Measurements from ENCODE around the gene TOMM22.
A peak's percentile ranks its signal among the peaks of the same experiment; 100 is the strongest.

TOMM22 gene

DNA sequence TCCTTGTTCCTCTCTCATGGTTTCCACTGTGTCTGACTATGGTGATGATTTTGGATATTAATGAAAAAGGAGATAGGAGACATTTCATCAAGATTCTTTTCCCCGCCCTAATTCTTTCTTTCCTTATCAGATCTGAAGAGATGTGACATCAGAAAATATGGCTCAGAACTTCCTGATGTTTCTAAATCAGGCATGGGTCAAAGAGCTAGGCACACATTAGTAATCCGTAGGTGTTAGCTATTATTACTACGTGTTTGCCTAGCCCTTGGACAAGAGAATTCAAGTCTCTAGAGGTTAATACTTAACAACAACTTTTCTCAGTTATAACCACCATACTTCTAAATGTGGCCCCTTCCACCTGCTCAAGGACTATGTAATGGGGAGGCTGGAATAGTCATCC lies 13.2 kb downstream of the TOMM22 start:
- no peak for DNase-seq (ENCODE audit: low read depth in 4 of 4, low spot score in 1 of 4)

DNA sequence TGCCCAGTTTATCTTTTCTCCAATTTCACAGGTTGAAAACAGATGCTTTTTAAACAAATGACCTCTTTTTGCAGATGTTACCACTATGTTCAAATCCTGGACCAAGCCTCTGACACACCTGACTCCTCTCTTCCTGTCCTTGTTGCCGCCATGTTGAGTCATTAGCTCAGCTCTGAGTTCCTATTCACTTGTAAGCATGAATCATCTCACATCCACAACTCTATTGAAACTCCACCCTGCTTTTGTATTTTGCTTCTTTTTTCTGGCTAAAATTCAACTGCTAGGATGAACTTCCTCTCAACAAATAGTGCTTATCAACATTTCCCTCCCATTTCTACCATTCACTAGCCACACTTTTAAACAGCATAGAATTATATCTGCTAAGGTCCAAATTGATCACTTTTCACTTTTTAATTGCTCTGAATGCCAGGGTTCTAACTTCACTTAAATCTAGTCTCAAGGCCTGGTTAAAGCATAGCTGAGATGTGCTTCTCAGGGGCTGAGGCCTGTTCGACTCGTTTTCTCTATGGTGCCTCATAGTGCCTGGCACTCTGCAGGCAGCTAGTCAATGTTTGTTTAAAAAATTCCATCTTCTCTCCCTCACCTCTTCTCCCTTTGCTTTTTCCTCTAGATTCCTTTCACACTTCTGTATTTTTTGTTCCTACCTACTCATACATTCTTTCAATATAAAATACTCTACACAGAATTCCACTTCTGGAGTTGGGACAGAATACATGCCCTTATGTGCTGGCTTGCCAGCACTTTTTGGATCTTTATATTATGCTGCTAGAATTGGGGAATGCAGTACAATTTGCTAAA lies 15.1 kb downstream of the TOMM22 start:
- DNase-seq (ENCODE audit: low read depth in 4 of 4, low spot score in 1 of 4) = peak in 2 of 4 experiments; percentile 18 to 41

DNA sequence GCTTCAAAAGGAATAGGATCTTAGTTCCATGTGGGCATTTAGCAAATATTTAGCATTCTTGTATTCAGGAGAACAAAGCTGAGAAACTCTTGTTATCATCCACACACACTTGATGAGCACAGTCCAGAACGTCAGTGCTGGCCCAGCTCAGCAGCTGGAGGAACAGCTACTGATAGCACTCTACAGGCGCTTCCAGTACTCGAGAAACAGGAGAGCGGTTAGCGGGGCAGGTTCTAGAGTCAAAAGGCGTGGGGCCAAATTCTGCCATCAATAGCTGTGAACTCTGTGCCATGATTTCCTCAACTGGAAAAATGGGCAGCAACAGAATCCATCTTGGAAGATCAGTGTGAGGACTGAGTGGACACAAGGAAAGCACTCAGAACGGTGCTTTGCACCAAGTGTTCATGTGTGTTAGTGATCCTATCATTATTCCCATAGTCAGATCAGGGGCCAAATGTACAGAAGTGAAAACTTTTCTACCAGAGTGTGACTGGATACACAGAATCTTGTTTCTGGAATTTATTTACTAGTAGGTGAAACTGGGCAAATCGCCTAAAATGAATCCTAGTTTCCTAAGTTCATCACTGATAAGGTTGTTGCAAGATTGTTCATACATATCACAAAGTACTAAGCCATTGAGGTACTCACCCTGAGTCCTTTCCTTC lies 15.8 kb downstream of the TOMM22 start:
- no peak for DNase-seq (ENCODE audit: low read depth in 4 of 4, low spot score in 1 of 4)

DNA sequence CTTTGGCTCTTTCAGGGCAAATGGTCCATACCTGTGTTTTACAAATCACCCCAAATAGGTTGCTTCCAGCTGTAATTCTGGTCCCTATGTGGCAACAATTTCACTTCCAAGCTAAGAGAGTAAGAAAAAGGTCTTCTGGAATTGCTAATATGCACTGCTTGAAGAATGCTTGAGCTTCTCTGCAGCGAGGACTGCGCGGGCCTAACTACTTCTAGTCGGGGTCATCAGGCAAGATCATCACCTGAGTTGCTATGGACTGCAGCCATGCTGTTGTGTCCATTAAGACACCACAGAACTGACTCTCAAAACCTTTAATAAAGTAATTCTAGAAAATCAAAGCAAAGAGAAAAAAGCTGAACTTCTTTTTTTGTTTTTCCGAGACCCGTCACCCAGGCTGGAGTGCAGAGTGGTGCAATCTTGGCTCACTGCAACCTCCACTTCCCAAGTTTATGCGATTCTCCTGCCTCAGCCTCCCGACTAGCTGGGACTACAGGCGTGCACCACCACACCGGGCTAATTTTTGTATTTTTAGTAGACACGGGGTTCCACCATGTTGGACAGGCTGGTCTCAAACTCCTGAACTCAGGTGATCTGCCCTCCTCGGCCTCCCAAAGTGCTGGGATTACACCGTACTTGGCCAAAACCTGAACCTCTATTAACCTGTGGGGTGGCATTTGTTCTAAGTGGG lies 16.8 kb downstream of the TOMM22 start:
- DNase-seq (ENCODE audit: low read depth in 4 of 4, low spot score in 1 of 4) = no peak

DNA sequence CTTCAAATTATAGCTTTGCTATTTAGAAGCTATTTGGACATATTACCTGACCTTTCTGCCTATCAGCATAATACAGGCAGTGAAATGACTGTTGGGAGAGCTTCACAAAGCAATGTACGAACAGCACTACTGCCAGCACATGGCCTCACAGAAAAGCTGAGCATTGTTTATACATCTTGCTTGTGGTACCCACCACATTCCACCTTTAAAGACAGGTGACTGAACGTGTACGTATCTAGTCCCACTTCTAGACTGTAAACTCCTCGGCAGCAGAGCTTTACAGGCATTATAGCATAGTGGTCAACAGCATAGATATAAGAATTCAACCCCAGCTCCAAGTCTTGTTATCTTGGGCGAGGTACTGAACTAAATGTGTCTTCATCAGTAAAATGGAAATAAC lies 17.4 kb downstream of the TOMM22 start:
- no peak for DNase-seq (ENCODE audit: low read depth in 4 of 4, low spot score in 1 of 4)

DNA sequence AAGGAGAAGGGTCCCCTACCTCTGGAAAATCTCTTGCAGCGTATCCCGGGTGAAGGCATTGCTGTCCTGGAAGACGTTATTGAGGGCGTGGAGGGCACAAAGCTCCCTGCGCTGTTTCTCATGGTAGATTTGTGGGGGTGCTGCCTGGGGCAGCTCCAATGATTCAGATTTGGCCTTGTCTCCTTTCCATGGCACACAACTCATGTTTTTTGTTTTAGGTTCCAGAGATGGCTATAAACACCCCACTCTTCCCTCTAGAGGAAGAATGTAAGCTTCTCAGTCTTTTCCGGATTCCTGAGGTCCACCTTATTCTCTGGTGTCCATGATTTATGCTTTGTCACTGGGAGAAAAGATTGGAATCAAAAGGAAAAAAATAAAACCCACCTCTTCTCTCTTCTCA lies 18.0 kb downstream of the TOMM22 start:
- DNase-seq (ENCODE audit: low read depth in 4 of 4, low spot score in 1 of 4) = no peak

DNA sequence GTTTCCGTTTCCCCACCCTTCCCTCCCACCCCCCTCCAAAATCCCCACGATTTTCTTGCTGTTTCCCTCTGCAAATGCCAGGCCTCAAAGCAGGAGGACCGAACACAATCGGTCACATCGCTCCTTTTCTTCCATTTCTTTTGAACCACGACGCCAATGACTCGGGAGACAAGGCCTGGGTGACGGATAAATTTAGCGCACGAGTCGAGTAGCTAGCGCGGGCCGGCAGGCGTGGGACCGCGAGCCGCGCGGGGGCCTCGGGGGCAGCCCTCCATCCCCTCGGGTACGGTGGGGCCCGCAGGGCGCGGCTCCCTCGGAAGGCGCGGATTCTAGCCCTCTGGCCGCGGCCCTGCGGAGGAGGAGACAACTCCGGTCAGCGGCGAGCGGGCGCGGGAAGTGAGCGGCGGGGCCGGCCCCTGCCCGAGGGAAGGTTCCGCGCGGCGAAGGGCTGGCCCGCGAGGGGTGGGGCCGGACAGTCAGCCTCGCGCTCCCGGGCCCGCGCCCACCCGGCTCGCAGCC lies 18.6 kb downstream of the TOMM22 start:
- peak in 1 of 4 experiments; percentile 7 for DNase-seq (ENCODE audit: low read depth in 4 of 4, low spot score in 1 of 4)

DNA sequence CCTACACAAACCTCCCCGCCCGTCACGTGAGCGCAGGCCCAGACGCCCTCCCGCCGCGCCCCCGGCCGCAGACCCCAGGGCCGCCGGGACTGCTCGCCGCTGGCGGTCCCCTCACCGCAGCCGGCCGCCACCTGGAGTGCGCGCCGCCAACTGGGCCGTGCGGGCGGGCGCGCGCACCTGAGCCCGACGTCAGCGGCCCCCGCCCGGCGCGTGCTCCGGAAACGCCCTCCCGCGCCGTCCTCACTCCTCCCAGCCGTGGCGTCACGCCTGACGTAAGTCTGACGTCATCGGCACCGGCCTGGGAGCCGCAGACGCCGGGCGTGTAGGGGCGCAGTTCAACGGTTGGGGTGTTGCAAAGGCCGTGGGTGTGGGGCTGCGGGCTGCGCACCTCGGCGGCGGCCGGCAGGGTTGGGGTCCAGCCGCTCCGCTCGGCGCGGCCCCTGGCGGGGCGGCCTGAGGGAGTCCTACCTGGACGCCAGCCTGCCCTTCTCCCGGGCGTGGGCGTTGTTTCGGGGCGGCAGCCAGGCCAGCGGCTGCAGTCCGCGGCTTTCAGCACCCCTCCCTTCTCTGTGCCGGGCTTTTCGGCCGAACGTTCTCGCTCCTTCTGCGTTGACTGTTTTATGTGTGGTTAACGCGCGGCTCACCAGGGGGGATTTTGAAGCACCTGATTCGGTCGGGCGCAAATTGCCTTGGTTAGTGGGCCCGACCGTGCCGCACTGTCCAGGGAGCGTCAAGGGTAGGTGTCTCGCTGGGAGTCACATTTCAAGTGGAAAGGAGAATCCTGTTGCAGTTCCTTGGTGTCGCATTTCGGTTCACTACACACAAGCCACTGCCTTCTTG lies 19.3 kb downstream of the TOMM22 start, which contains the start of gene JOSD1:
Gene JOSD1, minus strand, starts transcription at position 155 of the 840 bp plus-strand sequence. CDS start 956 bp downstream, outside the sequence.
- DNase-seq (ENCODE audit: low read depth in 4 of 4, low spot score in 1 of 4) = peak; percentile 96 to 99 (median 97)

DNA sequence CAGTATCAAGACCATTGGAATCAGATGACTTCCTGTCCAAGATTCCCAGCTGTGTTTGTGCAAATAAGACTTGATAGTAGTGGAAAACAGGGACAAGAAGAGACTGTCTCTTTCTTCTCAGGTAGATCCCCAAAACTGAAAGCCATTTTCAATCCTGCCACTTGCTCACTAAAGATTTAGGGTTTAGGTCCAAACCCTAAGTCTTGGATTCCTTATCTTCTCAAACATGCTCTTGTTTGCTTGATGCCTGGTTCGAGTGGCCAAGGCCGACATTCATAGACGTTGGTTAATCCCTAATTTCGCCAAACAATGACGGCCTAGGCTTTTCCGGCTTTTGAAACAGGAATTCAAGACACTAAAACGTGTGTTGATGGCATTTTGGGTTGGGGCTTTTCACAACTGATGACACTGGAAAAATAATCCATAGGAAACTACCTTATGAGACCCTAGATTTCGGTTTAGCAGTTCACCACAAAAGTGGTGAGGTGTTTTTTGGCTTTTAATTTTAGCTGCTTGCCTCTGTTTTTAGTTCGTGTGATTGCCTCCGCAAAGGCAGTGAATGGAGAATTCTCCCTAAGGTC lies 23.0 kb downstream of the TOMM22 start:
- DNase-seq (ENCODE audit: low read depth in 4 of 4, low spot score in 1 of 4) = no peak

DNA sequence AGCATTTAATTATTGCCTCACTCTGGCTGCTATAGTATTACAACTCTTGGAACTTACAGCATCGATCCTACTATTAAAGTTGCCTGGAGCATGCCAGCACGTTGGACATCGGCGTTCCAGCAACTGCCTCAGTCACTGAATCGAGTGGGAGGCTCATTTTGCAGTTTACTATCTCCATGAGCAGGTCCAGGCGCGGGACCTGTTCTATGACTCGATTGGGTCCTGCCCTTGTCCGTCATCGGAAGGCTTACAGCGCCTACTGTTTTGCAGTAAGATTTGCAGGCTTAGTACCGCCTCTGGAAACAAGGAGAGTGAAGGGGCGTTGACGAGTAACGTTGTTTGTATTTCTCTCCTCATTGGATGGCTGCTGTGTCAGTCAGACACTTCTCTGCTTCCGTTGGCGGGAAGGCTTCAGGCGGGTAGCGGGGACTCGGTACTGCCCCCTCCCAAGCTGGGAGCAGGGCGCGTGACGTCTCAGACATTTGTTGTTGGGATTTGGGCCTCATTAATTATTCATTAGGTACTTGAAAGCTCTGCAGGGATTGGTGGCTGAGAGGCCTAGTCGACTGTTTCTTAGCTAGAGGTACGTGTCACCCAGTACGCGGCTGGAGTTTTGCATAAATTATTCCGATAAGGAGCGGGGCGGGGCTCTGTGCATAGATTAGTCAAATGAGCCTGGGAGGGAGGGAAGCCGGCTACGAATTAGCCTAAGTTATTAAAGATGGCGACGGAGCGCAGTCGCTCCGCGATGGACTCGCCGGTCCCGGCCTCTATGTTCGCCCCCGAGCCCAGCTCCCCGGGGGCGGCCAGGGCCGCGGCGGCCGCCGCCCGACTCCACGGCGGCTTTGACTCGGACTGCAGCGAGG lies 23.7 kb downstream of the TOMM22 start, which contains the start of gene GTPBP1:
Gene GTPBP1, plus strand, starts transcription at position 710 of the 866 bp plus-strand sequence. Its CDS starts 12 bp downstream, at position 722.
- DNase-seq (ENCODE audit: low read depth in 4 of 4, low spot score in 1 of 4) = peak; percentile 89 to 93 (median 92)

DNA sequence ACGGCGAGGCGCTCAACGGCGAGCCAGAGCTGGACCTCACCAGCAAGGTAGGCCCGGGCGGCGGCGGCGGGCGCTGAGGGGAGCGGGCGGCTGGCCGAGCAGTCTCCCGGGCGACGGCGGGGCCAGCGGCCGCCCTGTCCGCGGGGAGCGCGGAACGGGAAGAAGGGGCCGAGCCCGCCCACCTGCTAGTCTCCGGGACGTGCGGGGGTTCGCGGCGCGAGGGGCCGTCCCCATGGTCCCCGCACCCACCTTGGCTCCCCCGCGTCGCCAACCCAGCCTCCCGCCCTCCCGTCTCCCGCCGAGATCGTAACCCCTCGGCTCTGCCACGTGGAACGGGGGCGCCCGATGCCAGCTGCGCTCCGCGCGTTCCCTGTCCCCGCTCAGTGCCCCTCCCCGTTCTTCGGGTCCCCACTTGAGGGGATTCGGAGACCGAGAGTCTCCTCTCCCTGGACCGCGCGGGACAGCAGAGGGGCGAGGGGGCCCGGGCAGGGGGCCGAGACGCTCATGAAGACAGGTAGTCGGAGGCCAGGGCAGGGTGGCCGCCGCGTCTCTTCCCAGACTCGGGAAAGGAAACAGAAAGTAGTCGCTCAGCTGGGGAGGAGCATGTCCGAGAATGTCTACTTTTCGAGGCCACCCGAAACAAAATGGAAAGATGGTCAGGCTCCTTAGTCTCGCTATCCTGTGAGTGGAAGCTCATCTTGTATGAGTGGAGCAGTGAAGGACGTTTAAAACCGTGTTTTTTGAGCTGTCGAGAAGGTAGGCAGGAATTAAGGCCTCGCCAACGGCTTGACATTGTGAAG lies 24.5 kb downstream of the TOMM22 start:
- peak in 2 of 4 experiments; percentile 12 to 18 for DNase-seq (ENCODE audit: low read depth in 4 of 4, low spot score in 1 of 4)

DNA sequence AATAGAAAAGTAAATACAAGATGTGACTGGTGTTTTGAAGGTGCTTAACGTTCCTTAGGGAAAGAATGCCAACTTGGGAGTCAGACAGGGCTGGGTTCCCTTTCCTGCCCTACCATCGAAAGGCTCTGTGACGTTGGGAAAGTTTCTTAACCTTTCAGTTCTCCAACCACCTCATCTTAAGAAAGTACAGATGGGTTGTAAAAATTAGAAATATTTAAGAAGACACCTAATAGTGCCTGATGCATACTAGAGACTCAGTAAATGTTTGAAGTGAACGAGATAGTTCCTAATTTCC lies 25.1 kb downstream of the TOMM22 start:
- DNase-seq (ENCODE audit: low read depth in 4 of 4, low spot score in 1 of 4) = no peak

DNA sequence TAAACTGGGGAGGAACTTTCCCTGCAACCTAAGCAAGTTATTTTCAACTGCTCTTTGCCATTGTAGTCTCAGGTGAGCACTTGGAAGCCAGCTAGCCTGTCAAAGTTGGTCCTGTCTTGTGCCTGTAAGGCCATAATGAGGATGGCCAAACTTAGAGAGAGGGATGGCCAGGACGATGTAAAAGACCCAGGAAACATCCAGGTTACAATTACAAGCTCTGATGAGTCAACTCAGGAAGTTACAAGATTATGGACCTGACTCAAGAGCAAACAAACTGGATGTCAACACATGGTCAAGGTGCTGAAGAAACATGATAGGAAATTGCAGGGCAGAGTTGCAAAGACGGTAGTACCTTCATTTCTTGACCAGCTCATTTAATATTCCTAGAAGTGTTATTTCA lies 25.6 kb downstream of the TOMM22 start:
- DNase-seq (ENCODE audit: low read depth in 4 of 4, low spot score in 1 of 4) = no peak

DNA sequence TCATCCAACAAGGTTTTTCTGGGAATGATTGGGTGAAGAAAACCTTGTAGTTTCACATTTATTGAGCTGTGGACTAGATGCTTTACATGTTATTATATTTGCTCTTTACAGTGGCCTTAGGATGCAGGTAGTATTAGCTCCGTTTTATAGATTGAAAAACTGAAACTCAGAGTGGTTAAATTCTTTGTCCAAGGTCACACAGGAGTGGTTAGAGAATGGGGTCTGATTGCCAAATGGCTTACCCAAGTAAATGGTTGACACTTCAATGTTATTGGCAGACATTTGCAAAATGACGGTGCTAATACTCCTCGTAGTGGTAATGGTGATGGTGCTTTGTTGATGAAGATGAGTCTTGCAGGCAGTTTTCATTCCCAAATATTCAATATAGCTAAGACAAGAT lies 26.2 kb downstream of the TOMM22 start:
- DNase-seq (ENCODE audit: low read depth in 4 of 4, low spot score in 1 of 4) = no peak

DNA sequence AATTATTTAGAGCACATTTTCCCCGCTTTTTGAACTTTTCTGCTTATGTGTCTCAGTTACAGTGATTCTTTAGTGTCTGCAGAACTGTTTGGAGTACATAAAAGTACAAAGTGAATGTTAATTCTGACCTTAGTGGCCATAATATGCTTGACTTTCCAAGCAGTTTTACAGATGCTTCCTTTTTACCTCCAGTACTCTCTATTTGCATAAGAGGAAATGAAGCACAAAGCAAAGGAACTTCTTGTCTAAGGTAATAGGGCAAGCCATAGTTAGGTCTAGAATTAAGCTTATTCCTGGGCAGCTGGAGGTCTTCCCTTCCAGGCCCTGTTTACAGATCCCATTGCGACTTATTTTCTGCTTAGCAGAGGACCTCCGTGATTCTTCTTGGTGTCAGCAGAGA lies 27.5 kb downstream of the TOMM22 start:
- DNase-seq (ENCODE audit: low read depth in 4 of 4, low spot score in 1 of 4) = no peak

DNA sequence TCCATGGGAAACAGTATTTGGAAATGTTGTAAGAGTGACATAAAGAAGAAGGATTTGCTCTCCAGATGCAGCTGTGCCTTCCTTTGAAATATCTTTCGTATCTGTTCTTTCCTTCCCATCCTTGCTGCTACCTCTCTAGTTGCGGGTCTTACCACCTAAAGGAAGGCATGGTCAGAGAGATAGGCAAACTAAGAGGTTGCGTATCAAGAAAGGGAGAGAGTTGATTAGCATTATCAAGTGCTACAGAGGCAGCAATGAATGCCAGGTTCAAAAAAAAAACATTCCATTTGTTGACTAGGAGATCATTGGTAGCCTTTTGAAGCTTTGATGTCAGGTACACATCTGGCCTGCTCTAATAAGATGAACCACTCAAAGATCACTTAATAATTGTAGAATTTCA lies 28.6 kb downstream of the TOMM22 start:
- DNase-seq (ENCODE audit: low read depth in 4 of 4, low spot score in 1 of 4) = no peak

DNA sequence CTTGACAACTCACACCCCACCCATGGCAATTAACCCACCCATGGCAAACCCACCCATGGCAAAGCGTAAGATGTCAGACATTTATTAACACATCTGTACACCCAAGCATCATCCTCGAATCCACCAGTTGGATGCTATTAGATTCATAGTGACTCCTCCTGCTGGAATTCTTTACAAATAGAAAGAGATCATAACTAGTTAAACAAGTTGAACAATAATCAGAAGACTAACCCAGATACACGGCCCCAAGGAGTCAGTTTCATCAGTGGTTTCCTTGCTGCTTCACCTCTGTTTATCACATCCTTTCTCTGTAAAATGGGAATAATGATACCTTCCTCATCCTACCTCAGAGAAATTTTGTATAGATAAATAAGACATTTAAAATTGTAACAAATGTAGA lies 29.1 kb downstream of the TOMM22 start:
- DNase-seq (ENCODE audit: low read depth in 4 of 4, low spot score in 1 of 4) = no peak

DNA sequence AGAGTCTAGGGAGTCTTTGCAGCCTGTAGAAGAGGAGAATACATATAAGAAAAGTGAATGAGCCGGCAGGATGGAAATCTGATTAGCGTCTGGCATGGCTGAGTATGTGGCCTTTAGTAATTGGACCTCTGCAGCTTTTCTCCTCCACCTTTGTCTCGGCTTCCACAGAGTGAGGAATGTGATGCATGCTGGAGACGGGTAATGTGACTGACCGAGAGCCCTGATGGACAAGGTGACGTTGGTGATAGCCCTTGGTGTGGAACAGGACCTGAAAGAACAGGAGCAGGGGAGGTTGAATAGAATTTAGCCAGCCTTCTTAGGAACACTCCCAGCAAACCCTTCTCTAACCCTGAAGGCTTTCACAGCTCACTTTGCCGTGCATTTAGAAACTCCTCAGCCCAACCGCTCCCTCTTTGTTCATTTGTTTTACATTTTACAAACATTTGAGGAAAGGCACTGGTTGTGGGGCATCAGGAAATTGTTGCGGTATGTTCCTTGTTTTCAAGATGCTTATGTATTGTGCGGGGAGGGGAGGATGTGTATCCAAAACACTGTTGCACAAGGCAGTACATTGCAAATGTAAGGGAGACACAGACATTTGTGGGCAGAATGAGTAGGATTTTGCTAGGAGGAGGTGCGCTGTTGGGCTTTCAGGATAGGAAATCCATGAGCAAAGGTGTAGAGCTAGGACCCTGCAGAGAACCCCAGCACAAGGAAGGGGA lies 30.9 kb downstream of the TOMM22 start:
- no peak for DNase-seq (ENCODE audit: low read depth in 4 of 4, low spot score in 1 of 4)
